ENCODE data around the gene CTNNA1.
A peak's percentile ranks its signal among the peaks of the same experiment; 100 is the strongest.
"Not testable (repeated sequence)": the region's sequence is repeated elsewhere in the genome, so short reads cannot be mapped to it uniquely, and the experiment has no call there.

CTNNA1 gene

GRCh38 chr5:138724470-138725146, 28.6 kb upstream of the CTNNA1 start:
- no peak for DNase-seq (ENCODE audit: low read depth in 1 of 2, low spot score in 1 of 2)

- DNase-seq (ENCODE audit: low read depth in 1 of 2, low spot score in 1 of 2): no peak
Measured at GRCh38 chr5:138725153-138725817, 27.9 kb upstream of the CTNNA1 start.

- DNase-seq (ENCODE audit: low read depth in 1 of 2, low spot score in 1 of 2): no peak
Measured at GRCh38 chr5:138725818-138726416, 27.3 kb upstream of the CTNNA1 start.

GRCh38 chr5:138726848-138727247, 26.4 kb upstream of the CTNNA1 start:
- DNase-seq (ENCODE audit: low read depth in 1 of 2, low spot score in 1 of 2): no peak

- not testable (repeated sequence) for DNase-seq (ENCODE audit: low read depth in 1 of 2, low spot score in 1 of 2)
Measured at GRCh38 chr5:138730496-138730895, 22.7 kb upstream of the CTNNA1 start.

GRCh38 chr5:138732466-138732865, 20.8 kb upstream of the CTNNA1 start:
- no peak for DNase-seq (ENCODE audit: low read depth in 1 of 2, low spot score in 1 of 2)

GRCh38 chr5:138732933-138733332, 20.3 kb upstream of the CTNNA1 start:
- no peak for DNase-seq (ENCODE audit: low read depth in 1 of 2, low spot score in 1 of 2)

- no peak for DNase-seq (ENCODE audit: low read depth in 1 of 2, low spot score in 1 of 2)
Measured at GRCh38 chr5:138733509-138733908, 19.7 kb upstream of the CTNNA1 start.

GRCh38 chr5:138736293-138736692, 16.9 kb upstream of the CTNNA1 start:
- no peak for DNase-seq (ENCODE audit: low read depth in 1 of 2, low spot score in 1 of 2)

GRCh38 chr5:138737494-138738265, 15.5 kb upstream of the CTNNA1 start:
- no peak for DNase-seq (ENCODE audit: low read depth in 1 of 2, low spot score in 1 of 2)

GRCh38 chr5:138738399-138738798, 14.8 kb upstream of the CTNNA1 start:
- DNase-seq (ENCODE audit: low read depth in 1 of 2, low spot score in 1 of 2): no peak

GRCh38 chr5:138739938-138740337, 13.3 kb upstream of the CTNNA1 start:
- DNase-seq (ENCODE audit: low read depth in 1 of 2, low spot score in 1 of 2): no peak

GRCh38 chr5:138743484-138743883, 9.7 kb upstream of the CTNNA1 start:
- no peak for DNase-seq (ENCODE audit: low read depth in 1 of 2, low spot score in 1 of 2)

- DNase-seq (ENCODE audit: low read depth in 1 of 2, low spot score in 1 of 2): no peak
Measured at GRCh38 chr5:138745268-138745667, 8.0 kb upstream of the CTNNA1 start.

- no peak for DNase-seq (ENCODE audit: low read depth in 1 of 2, low spot score in 1 of 2)
Measured at GRCh38 chr5:138748630-138749081, 4.6 kb upstream of the CTNNA1 start.

GRCh38 chr5:138751344-138751743, 1.9 kb upstream of the CTNNA1 start:
- not testable (repeated sequence) for DNase-seq (ENCODE audit: low read depth in 1 of 2, low spot score in 1 of 2)

GRCh38 chr5:138752341-138752950, 779 bp upstream of the CTNNA1 start:
- no peak for DNase-seq (ENCODE audit: low read depth in 1 of 2, low spot score in 1 of 2)

GRCh38 chr5:138753794-138754698, 821 bp downstream of the CTNNA1 start:
- peak in 1 of 2 donors; percentile 50 for DNase-seq (ENCODE audit: low read depth in 1 of 2, low spot score in 1 of 2)

GRCh38 chr5:138754699-138755057, 1.5 kb downstream of the CTNNA1 start:
- no peak for DNase-seq (ENCODE audit: low read depth in 1 of 2, low spot score in 1 of 2)

- DNase-seq (ENCODE audit: low read depth in 1 of 2, low spot score in 1 of 2): no peak
Measured at GRCh38 chr5:138755084-138755748, 2.0 kb downstream of the CTNNA1 start.
